ENCODE measurements around the gene AFF3. TPM values are rescaled to one million over a fixed set of nuclear protein-coding genes. Genes with fewer than 3 reads are reported as not detected.

Gene AFF3
- polyA plus RNA-seq, 1 donor: 3.9 TPM

DNA sequence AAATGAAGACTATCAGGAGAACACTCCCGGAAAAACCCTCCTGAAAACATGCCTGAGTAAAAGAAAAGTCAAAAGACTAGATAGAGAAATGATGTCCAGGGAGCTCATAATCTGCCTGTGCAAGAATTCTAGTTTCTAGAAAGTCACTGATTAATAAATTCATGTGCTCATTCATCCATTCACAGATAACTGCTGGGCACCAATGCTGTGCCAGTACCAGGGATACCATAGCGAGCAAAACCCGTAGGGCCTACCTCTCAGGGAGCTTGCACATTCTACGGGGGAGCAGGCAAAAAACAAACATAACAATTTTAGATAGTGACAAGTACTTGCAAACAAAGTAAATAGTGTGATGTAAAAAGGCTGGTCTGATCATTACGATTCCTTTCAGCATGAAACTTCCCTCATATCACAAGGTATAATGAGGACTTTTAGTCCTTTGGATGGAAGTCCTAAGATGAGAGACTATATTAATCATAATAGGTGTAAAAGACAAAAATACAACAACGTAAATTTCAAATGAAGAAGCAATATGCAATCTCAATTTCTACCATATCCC is 289.9 kb downstream of the AFF3 start:
- no peak for DNase-seq

DNA sequence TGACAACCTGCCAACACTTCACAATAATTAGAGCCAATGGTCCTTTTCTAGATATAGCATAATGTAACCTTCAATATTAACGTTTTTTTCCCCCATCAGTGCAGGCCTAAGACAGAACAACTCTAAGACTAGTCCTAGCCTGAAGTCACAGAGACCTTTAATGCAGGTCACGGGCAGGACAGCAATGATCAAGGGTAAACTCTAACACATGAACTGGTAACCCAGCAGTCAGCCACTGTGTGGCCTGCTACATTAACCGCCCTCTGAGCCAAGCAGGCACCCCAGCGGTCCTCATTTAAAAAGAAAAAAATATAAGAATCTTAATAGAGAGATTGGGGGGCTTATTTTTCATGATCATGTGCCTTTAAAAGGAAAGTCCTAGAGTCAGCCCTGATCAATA is 290.6 kb downstream of the AFF3 start:
- DNase-seq: no peak

DNA sequence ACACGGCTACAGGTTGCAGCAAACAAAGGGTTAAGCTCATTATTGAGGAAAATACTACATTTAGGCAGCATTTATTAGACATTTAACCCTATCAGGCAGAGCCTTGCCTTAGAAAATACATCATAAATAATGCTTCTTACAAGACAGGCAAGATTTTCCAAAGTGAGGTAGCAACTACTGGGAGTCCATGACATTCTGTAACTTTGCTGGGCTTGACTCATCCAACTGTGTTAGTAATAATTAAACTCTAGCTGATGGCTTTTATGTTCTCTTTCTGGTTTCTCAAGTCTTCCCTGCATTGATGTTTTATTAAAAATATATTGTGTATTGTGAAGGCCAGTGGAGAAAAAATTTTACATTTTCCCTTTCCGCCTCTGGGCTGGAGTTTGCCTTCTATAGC is 291.3 kb downstream of the AFF3 start:
- DNase-seq: no peak

GRCh38 chr2:99850084-99850710 is 292.2 kb downstream of the AFF3 start:
- DNase-seq: no peak

- DNase-seq: no peak
Observed at GRCh38 chr2:99846462-99847107, 295.8 kb downstream of the AFF3 start.

GRCh38 chr2:99845296-99845695 is 297.1 kb downstream of the AFF3 start:
- no peak for DNase-seq

- DNase-seq: no peak
Observed at GRCh38 chr2:99842451-99842850, 299.9 kb downstream of the AFF3 start.

DNA sequence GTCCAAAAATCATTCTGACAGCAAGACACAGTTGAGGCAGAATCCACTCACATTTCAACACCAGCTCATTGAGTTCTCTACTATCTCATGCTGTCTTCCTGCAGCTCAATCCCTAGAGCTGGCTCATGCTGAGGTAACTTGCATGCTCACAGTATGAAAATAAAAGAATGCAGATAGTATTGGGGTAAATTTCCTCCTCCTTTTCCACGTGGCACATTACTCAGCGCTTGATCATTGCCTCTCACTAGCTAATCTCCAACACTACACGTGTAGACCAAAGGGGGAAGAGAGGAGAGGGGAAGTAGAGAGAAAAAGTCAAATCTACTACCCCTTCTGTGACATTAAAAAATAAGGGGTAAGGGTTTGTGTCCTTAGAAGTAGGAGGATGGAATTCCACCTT is 300.6 kb downstream of the AFF3 start:
- no peak for DNase-seq

- no peak for DNase-seq
Observed at GRCh38 chr2:99840831-99841230, 301.6 kb downstream of the AFF3 start.

GRCh38 chr2:99836690-99837605 is 305.4 kb downstream of the AFF3 start:
- no peak for DNase-seq

GRCh38 chr2:99834426-99834825 is 308.0 kb downstream of the AFF3 start:
- DNase-seq: no peak

- DNase-seq: no peak
Observed at GRCh38 chr2:99833586-99834201, 308.7 kb downstream of the AFF3 start.

- no peak for DNase-seq
Observed at GRCh38 chr2:99832926-99833325, 309.5 kb downstream of the AFF3 start.

DNA sequence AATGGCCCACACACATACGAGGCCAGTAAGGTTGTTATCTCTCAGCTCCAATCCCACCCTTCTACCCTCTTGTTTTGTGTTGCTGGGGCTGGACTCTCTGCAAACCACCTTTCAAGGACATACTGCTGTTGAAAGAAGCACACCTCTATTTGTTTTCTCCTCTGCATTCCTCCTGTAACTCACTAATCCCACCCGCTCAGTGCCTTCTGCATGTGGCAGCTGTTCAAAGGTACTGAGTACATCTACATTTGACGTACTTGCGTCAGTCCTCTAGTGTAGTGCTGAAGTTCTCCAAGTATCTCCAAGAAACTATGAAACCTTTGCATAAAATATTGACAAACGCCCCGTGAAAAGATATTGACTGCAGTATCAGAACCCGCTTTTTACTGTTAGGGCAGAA is 310.6 kb downstream of the AFF3 start:
- no peak for DNase-seq

- DNase-seq: no peak
Observed at GRCh38 chr2:99827296-99827999, 314.9 kb downstream of the AFF3 start.

DNA sequence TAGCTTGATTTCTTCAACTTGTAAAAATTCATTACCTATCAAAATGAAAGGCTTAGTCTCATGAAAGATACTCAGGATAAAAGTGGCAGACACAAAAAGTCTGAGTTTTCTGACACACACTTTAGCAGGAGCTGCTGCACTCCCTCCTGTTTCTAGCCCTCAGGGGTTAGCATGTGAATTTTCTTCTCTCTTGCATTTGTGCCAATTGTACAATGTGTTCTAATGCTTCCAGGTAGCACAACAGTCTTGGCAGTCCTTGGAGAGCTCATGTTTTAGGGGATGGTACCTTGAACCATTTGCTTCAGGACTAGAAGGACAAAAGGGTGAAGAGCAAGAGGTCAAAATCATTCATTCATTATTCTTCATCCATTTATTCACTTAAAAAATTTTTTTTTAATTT is 316.8 kb downstream of the AFF3 start:
- DNase-seq: no peak

DNA sequence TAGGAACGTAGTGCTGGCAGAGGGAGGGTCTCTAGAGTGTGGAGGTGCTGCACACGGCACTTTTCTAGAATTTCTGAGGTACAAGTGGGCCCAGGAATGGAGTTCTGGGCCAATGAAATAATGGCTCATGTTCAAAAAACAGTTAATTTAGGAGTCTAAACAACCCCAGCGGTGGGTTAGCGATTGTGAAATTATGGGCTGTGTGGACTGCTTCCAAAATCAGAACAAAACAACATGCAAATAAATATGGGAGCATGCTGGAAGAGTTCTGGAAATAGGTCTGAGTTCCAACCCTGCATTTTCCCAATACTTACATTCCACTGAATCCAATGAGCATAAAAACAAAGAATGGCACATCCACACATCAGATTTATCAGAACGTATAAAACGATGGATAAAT is 317.6 kb downstream of the AFF3 start:
- no peak for DNase-seq

DNA sequence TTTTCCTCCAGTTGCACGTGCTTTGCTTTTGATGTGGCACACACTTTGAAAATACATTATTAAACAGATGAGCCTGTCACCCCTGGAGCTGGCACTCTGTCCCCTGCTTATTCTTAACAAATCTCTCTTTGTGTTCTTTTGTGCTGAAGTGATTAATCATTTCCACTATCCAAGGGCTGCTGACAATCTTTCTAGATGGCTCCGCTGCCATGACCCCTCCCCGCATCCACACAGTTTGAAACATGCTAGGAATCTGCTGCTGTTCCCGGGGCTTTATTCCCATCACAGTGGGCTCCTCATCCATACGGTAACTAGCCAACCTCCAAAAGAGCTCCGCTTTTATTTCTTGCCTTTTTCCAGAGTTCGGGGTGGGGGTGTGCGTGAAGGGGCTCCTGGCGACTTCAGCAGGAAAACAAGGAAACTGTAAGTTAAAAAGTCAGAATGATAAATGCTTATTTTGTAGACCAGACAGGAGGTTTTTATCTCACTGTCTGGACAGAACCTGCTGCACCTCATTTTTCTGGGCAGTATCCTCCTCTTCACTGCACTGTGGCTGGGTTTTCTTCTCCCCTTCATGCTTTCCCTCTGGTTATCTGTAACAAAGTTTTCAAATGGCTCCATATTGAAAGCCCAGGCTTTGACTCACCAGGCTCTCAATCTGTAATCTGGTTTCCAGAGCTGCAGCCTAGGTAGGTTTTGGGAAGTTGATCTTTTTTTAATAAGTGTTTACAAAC is 319.7 kb downstream of the AFF3 start:
- no peak for DNase-seq

DNA sequence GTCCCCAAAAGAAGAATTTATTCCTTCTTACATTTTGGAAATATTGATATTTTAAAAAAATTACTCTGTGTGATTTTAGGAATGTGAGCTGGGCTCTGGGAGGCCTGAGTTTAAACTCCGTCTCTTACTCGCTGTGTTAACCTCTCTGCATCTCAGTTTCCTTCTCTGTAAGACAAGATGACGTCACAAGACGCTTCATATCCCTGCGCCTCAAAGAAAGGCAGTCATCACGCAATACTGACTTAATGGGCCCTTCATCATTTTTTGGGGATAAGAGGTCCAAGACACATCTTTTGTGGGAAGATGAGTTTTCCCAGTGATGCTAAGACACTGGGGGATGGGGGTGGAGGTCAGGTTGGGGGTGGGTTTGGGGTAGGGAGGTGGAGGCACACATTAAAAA is 320.4 kb downstream of the AFF3 start:
- DNase-seq: no peak

DNA sequence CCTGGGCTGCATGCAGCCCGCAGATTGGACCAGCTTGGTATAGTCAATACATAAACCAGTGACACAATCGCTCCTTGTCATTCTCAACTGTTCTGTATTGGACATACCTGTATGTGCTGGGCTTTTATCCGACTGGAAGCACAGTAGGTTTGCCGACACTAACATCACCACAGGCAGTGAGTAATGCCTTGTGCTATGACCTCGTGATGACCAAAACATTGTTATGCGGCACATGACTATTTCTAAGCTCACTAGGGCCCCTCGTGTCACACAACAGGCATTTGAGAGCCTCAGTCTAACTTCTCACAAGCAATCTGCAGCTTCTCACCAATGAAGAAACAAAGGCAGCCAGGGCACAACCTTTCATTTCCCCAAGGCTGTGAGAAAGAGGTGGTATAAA is 320.8 kb downstream of the AFF3 start:
- no peak for DNase-seq

GRCh38 chr2:99821039-99821438 is 321.4 kb downstream of the AFF3 start:
- no peak for DNase-seq

- DNase-seq: no peak
Observed at GRCh38 chr2:99819766-99820165, 322.6 kb downstream of the AFF3 start.

All from hindlimb muscle (tissue), 1 donor.